GM18909 (cell line): ENCODE measurements around the gene ZBED2.
"Not testable (repeated sequence)": the region's sequence is repeated elsewhere in the genome, so short reads cannot be mapped to it uniquely, and the experiment has no call there.

Experiments used
- ATAC-seq: cut with Tn5 transposase; IDR thresholded peaks from one replicate; pipeline ENCODE4 v1.9.1; 2021; ENCODE audit warnings: mild to moderate bottlenecking; ENCODE audit not compliant: unreplicated experiment, poor library complexity

The ZBED2 gene

GRCh38 chr3:111577798-111578685 is 17.1 kb downstream of the ZBED2 start:
- peak; percentile 97 for ATAC-seq

GRCh38 chr3:111577113-111577512 is 18.0 kb downstream of the ZBED2 start:
- no peak for ATAC-seq

GRCh38 chr3:111571907-111572460 is 23.2 kb downstream of the ZBED2 start:
- no peak for ATAC-seq

DNA sequence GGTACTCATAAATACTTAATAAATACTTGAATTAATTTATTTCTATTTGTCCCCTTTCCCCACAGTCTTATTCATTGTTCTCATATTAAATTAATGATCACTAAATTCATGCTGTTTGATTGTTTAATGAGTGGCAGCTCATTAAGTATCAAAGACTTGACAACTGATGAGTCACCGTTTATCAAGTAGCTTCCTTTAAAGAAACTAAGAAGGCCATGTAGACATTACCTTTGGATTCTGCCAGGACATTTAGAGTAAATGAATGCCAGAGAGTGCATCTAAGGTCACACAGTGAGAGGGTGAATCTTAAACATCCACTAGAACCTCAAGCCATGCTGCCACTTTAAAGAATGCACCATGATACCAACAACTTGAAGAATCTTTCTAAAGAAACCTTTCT is 23.9 kb downstream of the ZBED2 start:
- no peak for ATAC-seq

DNA sequence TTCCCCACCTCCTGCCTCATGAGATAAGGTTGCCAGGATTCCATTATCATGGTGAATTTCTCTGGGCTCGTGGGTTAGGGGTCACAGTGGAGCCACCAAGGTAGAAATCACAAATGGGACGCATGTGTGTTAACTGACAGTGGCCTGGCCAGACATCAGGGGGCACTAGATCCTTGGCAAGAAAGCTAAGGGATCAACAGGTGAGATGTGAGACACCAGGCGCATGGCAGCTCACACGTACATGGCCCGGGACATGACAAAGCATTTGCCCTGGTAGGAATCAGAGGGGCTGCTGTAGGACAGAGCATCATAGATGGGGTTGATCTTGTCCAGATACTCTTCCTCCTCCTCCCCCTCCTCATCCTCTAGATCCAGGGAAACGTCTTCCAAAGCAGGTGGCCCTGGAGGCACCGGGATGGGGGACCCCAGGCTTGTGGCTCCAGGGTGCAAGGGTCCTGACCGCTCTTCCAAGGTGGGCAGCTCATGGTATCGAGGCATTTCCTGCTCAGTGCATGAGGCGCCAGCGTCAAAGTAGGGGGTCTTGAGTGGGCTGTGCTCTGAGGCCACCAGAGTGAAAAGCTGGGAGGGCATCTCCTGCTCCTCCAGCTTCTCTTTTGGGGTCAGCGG is 24.6 kb downstream of the ZBED2 start:
- no peak for ATAC-seq

GRCh38 chr3:111568911-111569310 is 26.2 kb downstream of the ZBED2 start:
- no peak for ATAC-seq

DNA sequence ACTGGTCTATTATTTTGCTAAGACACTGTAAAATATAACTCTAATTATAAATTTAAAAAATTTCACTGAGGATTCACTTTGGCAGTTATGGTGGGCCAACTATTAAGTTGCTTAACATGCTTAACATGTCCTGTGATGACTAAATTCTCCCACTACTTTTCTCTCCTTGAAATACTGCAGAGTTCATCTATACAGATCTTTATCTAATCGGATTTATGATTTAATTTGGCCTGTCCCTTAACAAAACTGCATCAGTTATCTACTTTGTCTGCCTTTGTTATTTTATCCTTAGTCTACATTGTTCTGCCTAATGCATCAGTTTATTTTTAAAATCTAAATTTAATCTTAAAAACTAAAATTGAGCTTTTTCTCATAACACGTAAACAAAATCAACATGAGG is 26.8 kb downstream of the ZBED2 start:
- ATAC-seq = no peak

- ATAC-seq = no peak
Measured at GRCh38 chr3:111566844-111567243, 28.3 kb downstream of the ZBED2 start.

DNA sequence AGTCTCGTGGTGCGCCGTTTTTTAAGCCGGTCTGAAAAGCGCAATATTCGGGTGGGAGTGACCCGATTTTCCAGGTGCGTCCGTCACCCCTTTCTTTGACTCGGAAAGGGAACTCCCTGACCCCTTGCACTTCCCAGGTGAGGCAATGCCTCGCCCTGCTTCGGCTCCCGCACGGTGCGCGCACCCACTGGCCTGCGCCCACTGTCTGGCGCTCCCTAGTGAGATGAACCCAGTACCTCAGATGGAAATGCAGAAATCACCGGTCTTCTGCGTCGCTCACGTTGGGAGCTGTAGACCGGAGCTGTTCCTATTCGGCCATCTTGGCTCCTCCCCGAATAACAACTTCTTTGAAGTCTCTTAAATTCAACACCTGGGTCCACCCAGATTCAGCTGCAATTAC is 33.2 kb downstream of the ZBED2 start:
- ATAC-seq = not testable (repeated sequence)

DNA sequence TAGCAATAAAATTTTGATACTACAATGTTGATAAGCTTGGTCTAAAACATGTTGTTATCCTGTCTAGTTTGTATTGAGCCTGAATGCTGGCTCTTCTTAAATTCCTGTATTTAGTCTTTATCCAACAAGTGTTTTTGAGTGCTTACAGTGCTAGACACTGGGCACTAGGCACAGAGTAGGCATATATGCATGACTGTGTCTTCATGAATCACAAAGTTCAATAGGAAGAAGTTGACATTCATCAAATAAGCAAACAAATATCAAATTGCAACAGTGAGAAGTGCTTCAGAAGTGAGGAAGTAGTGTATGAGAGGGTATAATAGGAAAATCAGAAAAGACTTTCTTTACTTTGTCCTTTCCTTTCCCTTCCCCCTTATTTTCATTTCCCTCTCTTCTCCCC is 46.4 kb downstream of the ZBED2 start:
- no peak for ATAC-seq

DNA sequence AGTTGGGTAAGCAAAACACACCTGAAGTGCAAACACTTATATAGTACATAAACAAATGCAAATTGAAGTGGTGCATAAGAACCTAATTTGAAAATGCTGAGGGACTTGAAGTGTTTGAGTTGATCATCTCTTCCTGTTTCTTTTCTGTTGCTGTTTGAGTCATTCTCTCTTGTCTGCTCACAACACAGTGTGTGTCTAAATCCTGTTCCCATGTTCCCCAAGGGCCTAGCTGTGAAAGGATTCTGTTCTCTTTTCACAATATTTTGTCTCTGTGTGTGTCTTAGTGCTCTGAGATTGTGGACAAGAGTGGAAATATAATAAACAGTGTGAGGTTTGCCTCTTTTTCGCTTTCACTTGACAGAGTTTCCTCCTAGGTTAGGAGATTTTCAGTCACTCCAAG is 47.1 kb downstream of the ZBED2 start:
- ATAC-seq = peak; percentile 67

GRCh38 chr3:111547631-111548030 is 47.5 kb downstream of the ZBED2 start:
- peak; percentile 91 for ATAC-seq

GRCh38 chr3:111545349-111545748 is 49.8 kb downstream of the ZBED2 start:
- ATAC-seq = no peak
